Heart left ventricle (tissue), 16 donors: ENCODE measurements around the gene OR4D2. TPM values are rescaled to one million over a fixed set of nuclear protein-coding genes. Genes with fewer than 3 reads are reported as not detected.

Experiments
- ATAC-seq, 4 donors: fragments of 200-7000 bp; cut with Tn5 transposase; one replicate each; pipeline ENCODE4 v1.9.1; 2020 to 2022; ENCODE audit warnings: moderate library complexity in 4 of 4, mild to moderate bottlenecking in 3 of 4, moderate number of reproducible peaks in 1 of 4
- DNase-seq, 5 donors: peaks; one replicate each; pipeline ENCODE4 v3.0.0-alpha.2; 2020
- H3K27ac ChIP-seq, 12 donors: fragments of 200-600 bp; sonication (generic) in 4 of 12; one replicate each; pipeline versions ENCODE4 v1.5.0 to v1.8.0; 2016 to 2022; ENCODE audit warnings: mild to moderate bottlenecking in 2 of 12
- H3K27me3 ChIP-seq, 9 donors: fragments of 200-600 bp; sonication (generic) in 2 of 9; one replicate each; pipeline versions ENCODE4 v1.5.1 to v1.8.0; 2016 to 2022; ENCODE audit warnings: mild to moderate bottlenecking in 3 of 9
- H3K36me3 ChIP-seq, 9 donors: fragments of 200-600 bp; sonication (generic) in 2 of 9; one replicate each; pipeline versions ENCODE4 v1.5.0 to v1.8.0; 2018 to 2022; ENCODE audit warnings: mild to moderate bottlenecking in 2 of 9
- H3K4me1 ChIP-seq, 12 donors: fragments of 200-600 bp; sonication (generic) in 4 of 12; one replicate each; pipeline versions ENCODE4 v1.5.0 to v1.8.0; 2016 to 2022; ENCODE audit warnings: mild to moderate bottlenecking in 3 of 12
- H3K4me3 ChIP-seq, 12 donors: fragments of 200-600 bp; sonication (generic) in 4 of 12; one replicate each; pipeline versions ENCODE4 v1.5.0 to v1.8.0; 2017 to 2022; ENCODE audit warnings: mild to moderate bottlenecking in 9 of 12, moderate library complexity in 4 of 12
- H3K9me3 ChIP-seq, 12 donors: fragments of 200-600 bp; sonication (generic) in 4 of 12; one replicate each; pipeline versions ENCODE4 v1.5.0 to v1.8.0; 2016 to 2022; ENCODE audit warnings: mild to moderate bottlenecking in 1 of 12
- CTCF ChIP-seq, 12 donors: fragments of 200-600 bp; sonication (generic) in 4 of 12; IDR thresholded peaks; one replicate each; pipeline versions ENCODE4 v1.5.0 to v1.8.0; 2018 to 2022; ENCODE audit warnings: antibody characterized with exemption in 12 of 12, mild to moderate bottlenecking in 5 of 12
- POLR2A ChIP-seq, 2 donors: fragments of 450-650 bp; IDR thresholded peaks; one replicate each; pipeline ENCODE4 v1.6.1; 2017; ENCODE audit warnings: antibody characterized with exemption in 2 of 2, mild to moderate bottlenecking in 2 of 2, moderate library complexity in 2 of 2
- WGBS, 4 donors: extraction: QIAGEN DNeasy Blood & Tissue Kit in 2 of 4; methylation state at CpG; one replicate each; pipeline versions ENCODE4 v1.1.5 to v1.1.7; 2013 to 2018; 5-methylcytosine and 5-hydroxymethylcytosine counted together
- intact Hi-C, 10 donors: fragments of 100-400 bp; cut with DNase I; formaldehyde crosslinking; loops; one replicate each; pipeline versions ENCODE4 v1.11.1 to v1.14.2; 2022
- long read RNA-seq, 3 donors: library from polyadenylated mRNA; unstranded; transcript quantifications; one replicate each; pipeline ENCODE4 v2.0.0, GENCODE V29; 2020 to 2021
- polyA plus RNA-seq, 2 donors: library from polyadenylated mRNA; stranded (reverse); fragments of 200-250 nt; gene quantifications; one replicate each; pipeline ENCODE4 v1.2.3, GENCODE V29; 2013
- total RNA-seq, 9 donors: library from RNA; depleted of rRNA in 2 of 9; stranded (reverse); fragments of >200 nt in 2 of 9; fragmentation: NEBNext Ultra II Directional in 3 of 9; extraction: Animal tissue kit (Norgen Biotek cat#: 25700) in 3 of 9; gene quantifications; one replicate each; pipeline versions ENCODE4 v1.1.0 to v1.2.4, GENCODE V29; 2016 to 2023
- donor health status: ischemic (EF 13 %, LVEDD 7.1; RV severe dilation, severe dysfunction).
- donor health status: healthy with polysubstance abuse.
- donor health status: DM: no; HTN: yes; CAD: no.
- donor health status: DM: no; HTN: no; CAD: no.
- donor health status: ischemic (EF 25% LVEDD 6.9; RV normal size, moderate dysfunction).
- donor health status: ischemic (EF 25% LVEDD 5.7; RV mildly dilated, moderate dysfunction).
- donor health status: healthy.
- donor health status: DM: yes; HTN: yes; CAD: no.
- donor health status: ischemic (EF 35%, LVEDD 5.7; RV mildly dilated, moderate dysfunction).
- donor health status: nonischemic (EF 11% LVEDD 7.7; RV severe dilation, severe dysfunction).
- donor health status: DM: yes; HTN: yes; CAD: no.
- donor health status: PGD.
- donor health status: ischemic (EF 29% LVEDD 5.4; RV normal size, mild dysfunction).
- donor health status: nonischemic (EF 23%, LVEDD 6.1; RV moderate dilation, normal function).

Gene OR4D2
- not detected for total RNA-seq
- not detected for polyA plus RNA-seq
- long read RNA-seq, donor 1, result 0 reads
- long read RNA-seq, donor 2, result 0 reads
- long read RNA-seq, donor 3, result 0 reads

DNA sequence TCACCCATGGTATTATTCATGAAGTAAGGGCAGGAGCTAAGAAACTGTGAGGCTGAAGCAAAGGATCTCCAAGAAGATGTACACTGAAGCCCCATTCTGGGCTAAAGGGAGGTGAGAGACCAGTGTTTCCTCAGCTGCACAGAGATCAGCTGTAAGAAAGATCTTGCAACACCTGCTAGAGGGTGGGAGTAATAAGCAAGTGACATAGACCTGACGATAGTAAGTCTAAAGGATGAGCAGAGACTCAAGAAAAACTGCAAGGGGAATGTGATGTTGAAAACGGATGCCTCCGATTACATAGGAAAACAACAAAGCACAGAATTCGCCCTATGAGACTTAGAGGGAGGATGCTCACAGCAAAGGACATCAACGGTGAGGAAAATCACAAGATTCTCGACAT, at the start of gene OR4D2:
Gene OR4D2, plus strand, starts transcription at position 301 of the 400 bp plus-strand sequence. CDS start 2,674 bp downstream, outside the sequence.
- Histone ChIP-seq H3K4me1 (no peaks in the 10 kb centered on the region), H3K36me3 (no peaks in the 10 kb centered on the region), H3K27ac (no peak within 1 kb of the TSS), H3K4me3 (no peak within 1 kb of the TSS), H3K27me3 (peaks cover 0 to 50% (median 0%) of the 10 kb centered on the region in 9 donors), H3K9me3 (no peaks in the 10 kb centered on the region)
- TF ChIP-seq CTCF (IDR thresholded peaks at IDR 0.05) (no peak), POLR2A (IDR thresholded peaks at IDR 0.05) (no peak)
- intact Hi-C loops, result no loop called here
- 58 to 64% (median 61%) methylated on average over 6 of the region's 6 CpGs for WGBS, 4 donors
- ATAC-seq (no peak), DNase-seq (no peak)

DNA sequence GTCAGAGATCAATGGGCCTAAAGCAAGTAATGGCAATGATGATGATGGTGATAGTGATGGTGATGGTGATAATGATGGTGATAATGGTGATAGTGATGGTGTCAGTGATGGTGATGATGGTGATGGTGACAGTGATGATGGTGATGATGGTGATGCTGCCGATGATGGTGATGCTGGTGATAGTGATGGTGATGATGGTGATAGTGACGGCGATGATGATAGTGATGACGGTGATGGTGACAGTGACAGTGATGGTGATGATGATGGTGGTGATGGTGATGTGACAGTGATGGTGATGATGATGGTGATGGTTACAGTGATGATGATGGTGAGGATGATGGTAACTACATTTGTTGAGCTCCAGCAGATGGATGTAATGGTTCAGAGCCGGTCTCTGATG, 49.4 kb upstream of the OR4D2 start:
- Histone ChIP-seq H3K27me3 (peaks cover 0 to 19% (median 0%) of the 10 kb centered on the region in 9 donors), H3K36me3 (no peaks in the 10 kb centered on the region), H3K9me3 (no peaks in the 10 kb centered on the region), H3K27ac (no peak overlapping the region), H3K4me3 (no peak overlapping the region), H3K4me1 (peaks cover 0 to 5% (median 0%) of the 10 kb centered on the region in 12 donors)
- intact Hi-C loops, result loop anchor here in 6 of 10 donors (5.0 to 10.0 kb wide), 5 partner anchors 113 to 993 kb away; partner anchors contain the start of gene SRSF1 (in 1 of the 6)
- no peak for TF ChIP-seq POLR2A (IDR thresholded peaks at IDR 0.05)
- TF ChIP-seq CTCF (IDR thresholded peaks at IDR 0.05), result no peak
- DNase-seq (no peak), ATAC-seq (no peak)
- WGBS, 4 donors, result 76 to 90% (median 85%) methylated on average over 5 of the region's 5 CpGs

- ATAC-seq (no peak), DNase-seq (no peak)
- intact Hi-C loops, result loop anchor here in 6 of 10 donors (5.0 to 10.0 kb wide), 5 partner anchors 115 to 995 kb away; partner anchors contain the start of gene SRSF1 (in 1 of the 6)
- Histone ChIP-seq H3K27me3 (peaks cover 0 to 19% (median 0%) of the 10 kb centered on the region in 9 donors), H3K36me3 (no peaks in the 10 kb centered on the region), H3K4me3 (no peak overlapping the region), H3K4me1 (no peaks in the 10 kb centered on the region), H3K27ac (no peak overlapping the region), H3K9me3 (no peaks in the 10 kb centered on the region)
- 60 to 74% (median 68%) methylated on average over 3 of the region's 3 CpGs for WGBS, 4 donors
- TF ChIP-seq POLR2A (IDR thresholded peaks at IDR 0.05) (no peak), CTCF (IDR thresholded peaks at IDR 0.05) (no peak)
Measured at GRCh38 chr17:58119491-58119890, 47.3 kb upstream of the OR4D2 start.

- Histone ChIP-seq H3K9me3 (no peaks in the 10 kb centered on the region), H3K4me1 (no peaks in the 10 kb centered on the region), H3K36me3 (no peaks in the 10 kb centered on the region), H3K27me3 (peaks cover 0 to 18% (median 0%) of the 10 kb centered on the region in 9 donors), H3K4me3 (no peak overlapping the region), H3K27ac (no peak overlapping the region)
- TF ChIP-seq POLR2A (IDR thresholded peaks at IDR 0.05) (no peak), CTCF (IDR thresholded peaks at IDR 0.05) (no peak)
- intact Hi-C loops, result no loop called here
- ATAC-seq (peak in 2 of 4 donors; percentile 58 to 60), DNase-seq (peak in 4 of 5 donors; percentile 18 to 38 (median 31))
- WGBS, 4 donors, result 19 to 24% (median 21%) methylated on average over 7 of the region's 7 CpGs
Measured at GRCh38 chr17:58120195-58120822, 46.5 kb upstream of the OR4D2 start.
